Activated T-cell treated with anti-CD3 and anti-CD28 coated beads for 4 hours (primary cell): ENCODE results near the gene MTFR1L.
A peak's percentile ranks its signal among the peaks of the same experiment; 100 is the strongest.
"Not testable (repeated sequence)": the region's sequence is repeated elsewhere in the genome, so short reads cannot be mapped to it uniquely, and the experiment has no call there.

Experiments
- DNase-seq: peaks from one replicate; pipeline ENCODE4 v3.0.0-alpha.2; 2020

Gene MTFR1L

GRCh38 chr1:25829046-25829445, 9.3 kb downstream of the MTFR1L start:
- no peak for DNase-seq

GRCh38 chr1:25831569-25832196, 11.9 kb downstream of the MTFR1L start:
- no peak for DNase-seq

- DNase-seq = no peak
These were observed 12.7 kb downstream of the MTFR1L start for GRCh38 chr1:25832336-25833037.

- DNase-seq = no peak
These were observed 13.4 kb downstream of the MTFR1L start for GRCh38 chr1:25833158-25833557.

GRCh38 chr1:25834894-25835293, 15.1 kb downstream of the MTFR1L start:
- no peak for DNase-seq

GRCh38 chr1:25836695-25837094, 16.9 kb downstream of the MTFR1L start:
- DNase-seq = no peak

- DNase-seq = no peak
These were observed 17.6 kb downstream of the MTFR1L start for GRCh38 chr1:25837262-25837875.

- not testable (repeated sequence) for DNase-seq
These were observed 20.1 kb downstream of the MTFR1L start for GRCh38 chr1:25839808-25840207.

GRCh38 chr1:25843483-25843882, 23.7 kb downstream of the MTFR1L start:
- no peak for DNase-seq

GRCh38 chr1:25844536-25845337, 25.0 kb downstream of the MTFR1L start:
- no peak for DNase-seq

GRCh38 chr1:25845664-25846063, 25.9 kb downstream of the MTFR1L start:
- no peak for DNase-seq

GRCh38 chr1:25847929-25848328, 28.2 kb downstream of the MTFR1L start:
- DNase-seq = no peak

GRCh38 chr1:25848531-25848930, 28.8 kb downstream of the MTFR1L start:
- DNase-seq = no peak

- DNase-seq = no peak
These were observed 34.8 kb downstream of the MTFR1L start for GRCh38 chr1:25854554-25854953.

- DNase-seq = no peak
These were observed 37.1 kb downstream of the MTFR1L start for GRCh38 chr1:25856856-25857255.

GRCh38 chr1:25858494-25858893, 38.7 kb downstream of the MTFR1L start:
- DNase-seq = no peak

GRCh38 chr1:25858906-25859789, 39.4 kb downstream of the MTFR1L start, which contains the start of gene AUNIP:
TSS of gene AUNIP (minus strand) at chr1:25859457. CDS start at chr1:25859357, 100 bp downstream.
- DNase-seq = peak; percentile 91

- DNase-seq = no peak
These were observed 41.8 kb downstream of the MTFR1L start for GRCh38 chr1:25861316-25862286.

GRCh38 chr1:25862785-25863485, 43.2 kb downstream of the MTFR1L start:
- DNase-seq = no peak
